Calu3 (cell line): Measurements from ENCODE around the gene PDZD4. TPM values are rescaled to one million over a fixed set of nuclear protein-coding genes. Genes with fewer than 3 reads are reported as not detected.

Experiments
- BruUV-seq: library from RNA; stranded (reverse); fragments of 400-500 nt; replicated peaks from 2 replicates; lab custom pipeline; 2021; lab: Mats Ljungman, UMichigan
- CTCF ChIA-PET: fragments of 300-600 bp; sonication (Branson Sonifier 250); formaldehyde crosslinking; loops from one replicate; lab custom pipeline; 2022; ENCODE audit warnings: antibody characterized with exemption; lab: Charles Lee
- DNase-seq: peaks from one replicate; pipeline ENCODE4 v3.0.0; 2022
- H3K27ac Mint-ChIP-seq: one replicate; pipeline ENCODE4 v1.8.0; 2022; ENCODE audit warnings: mixed read lengths; ENCODE audit not compliant: unreplicated experiment
- H3K27me3 Mint-ChIP-seq: one replicate; pipeline ENCODE4 v1.8.0; 2022; ENCODE audit warnings: mixed read lengths; ENCODE audit not compliant: unreplicated experiment
- H3K36me3 Mint-ChIP-seq: one replicate; pipeline ENCODE4 v1.8.0; 2022; ENCODE audit warnings: mild to moderate bottlenecking, moderate library complexity, mixed read lengths; ENCODE audit not compliant: insufficient read depth, unreplicated experiment
- H3K4me1 Mint-ChIP-seq: one replicate; pipeline ENCODE4 v1.8.0; 2022; ENCODE audit warnings: mild to moderate bottlenecking, low read depth, mixed read lengths; ENCODE audit not compliant: unreplicated experiment
- H3K4me3 Mint-ChIP-seq: one replicate; pipeline ENCODE4 v1.8.0; 2022; ENCODE audit warnings: mild to moderate bottlenecking, low read depth, moderate library complexity, mixed read lengths; ENCODE audit not compliant: unreplicated experiment
- H3K9me3 Mint-ChIP-seq: one replicate; pipeline ENCODE4 v1.8.0; 2022; ENCODE audit warnings: low read depth, mixed read lengths; ENCODE audit not compliant: unreplicated experiment
- CTCF ChIP-seq: fragments of 200-600 bp; IDR thresholded peaks from one replicate; pipeline ENCODE4 v1.8.0; 2022; ENCODE audit warnings: antibody characterized with exemption; ENCODE audit not compliant: unreplicated experiment
- intact Hi-C: fragments of 100-400 bp; cut with micrococcal nuclease; formaldehyde crosslinking; loops from one replicate; pipeline ENCODE4 v1.10.0; 2022; ENCODE audit not compliant: unreplicated experiment
- total RNA-seq: library from RNA; stranded (reverse); gene quantifications from 2 replicates; pipeline ENCODE4 v1.2.3, GENCODE V29; 2022

The PDZD4 gene
- total RNA-seq, 1 experiment from 2014 or later, result 0.76 TPM

DNA sequence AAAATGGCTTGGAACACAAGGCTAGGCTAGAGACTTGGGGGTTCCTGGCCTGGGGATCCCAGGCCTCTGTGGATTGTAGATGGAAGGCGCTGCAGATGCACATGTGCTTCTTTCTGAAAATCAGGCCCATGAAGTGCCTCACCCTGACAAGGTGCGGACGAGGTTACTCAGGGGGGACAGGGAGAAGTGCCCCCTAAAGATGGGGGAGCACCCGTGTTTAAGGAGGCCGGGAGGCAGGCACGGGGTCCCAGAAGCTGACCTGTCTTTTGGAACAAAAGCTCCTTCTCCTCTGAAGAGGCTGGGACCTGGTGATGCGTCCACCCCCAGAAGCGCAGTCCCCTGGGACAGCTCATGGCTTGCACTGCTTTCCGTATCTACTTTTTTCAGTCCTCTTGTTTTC is 2.4 kb downstream of the PDZD4 start:
- TF ChIP-seq CTCF, result no peak
- Mint-ChIP-seq H3K4me1 (no peaks in the 10 kb centered on the region), H3K27ac (no peak overlapping the region), H3K36me3 (no peaks in the 10 kb centered on the region), H3K4me3 (no peak overlapping the region), H3K27me3 (peaks cover 86% of the 10 kb centered on the region), H3K9me3 (no peaks in the 10 kb centered on the region)
- no TSS peak for BruUV-seq
- intact Hi-C loops, result no loop called here
- CTCF ChIA-PET, result no interaction called here
- DNase-seq, result no peak

DNA sequence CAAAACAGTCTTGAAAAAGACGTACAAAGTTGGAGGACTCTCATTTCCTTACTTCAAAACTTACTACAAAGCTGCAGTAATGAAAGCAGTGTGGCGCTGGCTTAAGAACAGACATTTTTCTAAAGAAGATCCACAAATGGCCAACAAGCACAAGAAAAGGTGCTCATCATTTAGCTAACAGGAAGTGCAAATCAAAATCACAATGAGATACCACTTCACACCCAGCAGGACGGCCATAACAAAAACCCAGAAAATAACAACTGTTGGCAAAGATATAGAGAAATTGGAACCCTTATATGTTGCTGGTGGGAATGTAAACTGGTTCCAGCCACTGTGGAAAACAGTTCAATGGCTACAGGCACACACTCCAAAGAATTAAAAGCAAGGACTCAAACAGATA is 3.3 kb downstream of the PDZD4 start:
- no peaks in the 10 kb centered on the region for H3K4me1 Mint-ChIP-seq
- CTCF ChIA-PET, result no interaction called here
- no peak for DNase-seq
- BruUV-seq, result no TSS peak
- H3K9me3 Mint-ChIP-seq, result no peaks in the 10 kb centered on the region
- H3K4me3 Mint-ChIP-seq, result no peak overlapping the region
- intact Hi-C loops, result no loop called here
- H3K27ac Mint-ChIP-seq, result no peak overlapping the region
- no peaks in the 10 kb centered on the region for H3K36me3 Mint-ChIP-seq
- TF ChIP-seq CTCF, result no peak
- H3K27me3 Mint-ChIP-seq, result peaks cover 82% of the 10 kb centered on the region

DNA sequence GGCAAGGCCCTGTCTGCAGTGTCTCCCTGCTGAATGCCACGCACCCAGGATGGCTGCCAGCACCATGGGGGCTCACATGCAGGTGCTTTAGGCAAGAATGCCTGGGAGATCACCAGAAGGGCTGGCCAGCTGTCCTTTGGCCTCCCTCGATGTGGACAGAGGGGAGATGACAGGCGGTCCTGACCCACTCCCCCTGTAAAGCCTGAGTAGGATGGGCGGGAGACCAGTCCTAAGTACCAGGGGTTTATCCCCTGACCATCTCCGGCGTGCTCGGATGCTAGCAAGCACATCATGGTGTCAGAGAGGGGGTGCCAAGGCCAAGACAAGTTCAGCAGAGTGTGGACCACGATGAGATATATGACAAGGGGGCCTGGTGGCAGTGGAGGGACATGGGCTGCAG is 5.3 kb downstream of the PDZD4 start:
- Mint-ChIP-seq H3K4me1 (no peaks in the 10 kb centered on the region), H3K27ac (no peak overlapping the region), H3K27me3 (peaks cover 70% of the 10 kb centered on the region), H3K36me3 (no peaks in the 10 kb centered on the region), H3K9me3 (no peaks in the 10 kb centered on the region), H3K4me3 (no peak overlapping the region)
- no TSS peak for BruUV-seq
- intact Hi-C loops, result no loop called here
- CTCF ChIA-PET, result no interaction called here
- DNase-seq, result no peak
- TF ChIP-seq CTCF, result no peak

DNA sequence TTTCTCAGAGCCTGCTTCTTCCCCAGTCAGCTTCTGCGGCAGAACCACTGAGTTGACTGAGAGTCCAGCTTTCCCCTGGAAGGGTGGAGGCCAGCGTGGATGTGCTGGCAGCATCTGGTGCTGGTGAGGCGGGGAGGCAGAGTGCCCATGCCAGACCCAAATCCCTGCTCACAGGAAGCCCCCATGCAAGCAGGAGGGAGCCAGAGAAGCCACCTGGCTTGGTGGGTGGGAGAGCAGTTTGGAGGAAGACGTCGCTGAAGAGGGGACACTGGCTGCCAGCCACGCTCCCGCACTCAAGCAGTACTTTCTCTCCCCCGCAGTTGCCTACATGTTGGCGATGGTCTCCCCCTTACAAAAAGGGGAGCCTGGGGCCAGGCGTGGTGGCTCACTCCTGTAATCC is 6.0 kb downstream of the PDZD4 start:
- CTCF ChIA-PET, result no interaction called here
- no peaks in the 10 kb centered on the region for H3K36me3 Mint-ChIP-seq
- no TSS peak for BruUV-seq
- H3K4me1 Mint-ChIP-seq, result no peaks in the 10 kb centered on the region
- no peak overlapping the region for H3K27ac Mint-ChIP-seq
- DNase-seq, result no peak
- H3K27me3 Mint-ChIP-seq, result peaks cover 72% of the 10 kb centered on the region
- TF ChIP-seq CTCF, result no peak
- H3K4me3 Mint-ChIP-seq, result no peak overlapping the region
- H3K9me3 Mint-ChIP-seq, result no peaks in the 10 kb centered on the region
- intact Hi-C loops, result no loop called here

- no peak for TF ChIP-seq CTCF
- intact Hi-C loops, result no loop called here
- DNase-seq, result no peak
- H3K27ac Mint-ChIP-seq, result no peak overlapping the region
- CTCF ChIA-PET, result no interaction called here
- peaks cover 76% of the 10 kb centered on the region for H3K27me3 Mint-ChIP-seq
- no peak overlapping the region for H3K4me3 Mint-ChIP-seq
- BruUV-seq, result no TSS peak
- no peaks in the 10 kb centered on the region for H3K9me3 Mint-ChIP-seq
- no peaks in the 10 kb centered on the region for H3K4me1 Mint-ChIP-seq
- peaks cover 3% of the 10 kb centered on the region for H3K36me3 Mint-ChIP-seq
Measured at GRCh38 chrX:153821066-153821465, 9.3 kb downstream of the PDZD4 start.
